ENCODE results near the gene ATP6V0A1.

- TF ChIP-seq EZH2 (IDR thresholded peaks at IDR 0.05; ENCODE audit: low read depth) (no peak), CTCF (conservative IDR thresholded peaks at IDR 0.05) (no peak)
Measured at GRCh38 chr17:42514279-42514678, 55.6 kb downstream of the ATP6V0A1 start.
